ENCODE data around the gene MEAF6.

The MEAF6 gene

DNA sequence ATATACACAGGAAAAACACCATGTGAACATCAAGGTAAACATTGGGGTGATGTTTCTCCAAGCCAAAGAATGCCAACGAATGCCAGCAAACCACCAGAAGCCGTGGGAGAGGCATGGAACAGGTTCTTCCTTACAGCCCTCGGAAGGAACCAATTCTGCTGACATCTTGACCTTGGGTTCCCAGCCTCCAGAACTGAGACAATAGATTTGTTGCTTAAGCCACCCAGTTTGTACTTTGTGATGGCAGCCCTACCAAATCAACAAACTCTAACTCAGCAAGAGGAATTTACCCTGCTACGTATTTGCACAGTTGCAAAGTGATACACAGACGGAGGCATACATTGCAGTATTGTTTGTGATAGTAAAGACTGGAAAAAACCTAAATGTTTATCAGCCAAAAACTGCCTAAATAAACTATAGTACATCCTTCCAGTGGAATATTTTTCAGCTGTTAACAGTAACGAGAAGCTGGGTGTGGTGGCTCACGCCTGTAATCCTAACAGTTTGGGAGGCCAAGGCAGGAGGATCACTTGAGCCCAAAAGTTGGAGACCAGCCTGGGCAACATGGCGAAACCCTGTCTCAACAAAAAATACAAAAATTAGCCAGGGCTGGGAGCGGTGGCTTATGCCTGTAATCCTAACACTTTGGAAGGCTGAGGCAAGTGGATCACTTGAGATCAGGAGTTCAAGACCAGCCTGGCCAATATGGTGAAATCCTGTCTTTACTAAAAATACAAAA lies 52.7 kb downstream of the MEAF6 start:
- no peak for DNase-seq
- no peak overlapping the region for H3K27ac ChIP-seq (ENCODE audit: insufficient read depth, low read length, poor library complexity, severe bottlenecking)
- H3K9me3 ChIP-seq (ENCODE audit: control insufficient read depth, low read length), result no peaks in the 10 kb centered on the region
- H3K4me3 ChIP-seq (ENCODE audit: insufficient read depth, low read depth, low read length, poor library complexity, severe bottlenecking), result no peak overlapping the region
- H3K36me3 ChIP-seq (ENCODE audit: control insufficient read depth, insufficient read depth, low read length), result no peaks in the 10 kb centered on the region
- no peaks in the 10 kb centered on the region for H3K4me1 ChIP-seq (ENCODE audit: control insufficient read depth, insufficient read depth, low read length, poor library complexity, severe bottlenecking)
- H3K27me3 ChIP-seq (replicated peaks; ENCODE audit: control insufficient read depth, insufficient read depth, low read length, poor library complexity, severe bottlenecking), result no peaks in the 10 kb centered on the region

- no peak for DNase-seq
- Histone ChIP-seq H3K9me3 (ENCODE audit: control insufficient read depth, low read length) (no peaks in the 10 kb centered on the region), H3K27ac (ENCODE audit: insufficient read depth, low read length, poor library complexity, severe bottlenecking) (no peak overlapping the region), H3K27me3 (replicated peaks; ENCODE audit: control insufficient read depth, insufficient read depth, low read length, poor library complexity, severe bottlenecking) (no peaks in the 10 kb centered on the region), H3K36me3 (ENCODE audit: control insufficient read depth, insufficient read depth, low read length) (no peaks in the 10 kb centered on the region), H3K4me3 (ENCODE audit: insufficient read depth, low read depth, low read length, poor library complexity, severe bottlenecking) (no peak overlapping the region), H3K4me1 (ENCODE audit: control insufficient read depth, insufficient read depth, low read length, poor library complexity, severe bottlenecking) (no peaks in the 10 kb centered on the region)
Measured at GRCh38 chr1:37458551-37458950, 56.0 kb downstream of the MEAF6 start.

GRCh38 chr1:37456614-37457013 lies 58.0 kb downstream of the MEAF6 start:
- H3K9me3 ChIP-seq (ENCODE audit: control insufficient read depth, low read length), result no peaks in the 10 kb centered on the region
- no peaks in the 10 kb centered on the region for H3K36me3 ChIP-seq (ENCODE audit: control insufficient read depth, insufficient read depth, low read length)
- no peaks in the 10 kb centered on the region for H3K27me3 ChIP-seq (replicated peaks; ENCODE audit: control insufficient read depth, insufficient read depth, low read length, poor library complexity, severe bottlenecking)
- H3K27ac ChIP-seq (ENCODE audit: insufficient read depth, low read length, poor library complexity, severe bottlenecking), result no peak overlapping the region
- DNase-seq, result no peak
- no peak overlapping the region for H3K4me3 ChIP-seq (ENCODE audit: insufficient read depth, low read depth, low read length, poor library complexity, severe bottlenecking)
- H3K4me1 ChIP-seq (ENCODE audit: control insufficient read depth, insufficient read depth, low read length, poor library complexity, severe bottlenecking), result no peaks in the 10 kb centered on the region

DNA sequence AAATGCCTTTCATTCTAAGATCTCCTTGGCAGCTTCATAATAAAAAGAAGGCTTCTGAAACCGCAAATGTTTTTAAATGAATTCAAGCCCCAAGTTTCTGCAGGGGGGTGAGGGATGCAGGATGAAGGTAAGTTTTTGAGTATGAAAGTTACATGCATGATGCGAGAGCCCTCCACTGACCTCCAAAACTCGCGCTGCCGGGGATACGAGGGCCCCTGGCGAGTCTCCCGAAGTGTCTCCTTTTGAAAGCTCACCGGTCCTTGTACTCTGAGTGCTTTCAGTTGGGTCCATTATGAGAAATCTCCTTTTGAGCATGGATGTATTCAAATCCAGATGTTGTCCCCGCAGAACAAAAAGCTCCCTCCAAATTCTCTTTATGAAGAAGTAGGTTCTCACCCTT lies 59.0 kb downstream of the MEAF6 start:
- Histone ChIP-seq H3K27me3 (replicated peaks; ENCODE audit: control insufficient read depth, insufficient read depth, low read length, poor library complexity, severe bottlenecking) (no peaks in the 10 kb centered on the region), H3K4me1 (ENCODE audit: control insufficient read depth, insufficient read depth, low read length, poor library complexity, severe bottlenecking) (no peaks in the 10 kb centered on the region), H3K27ac (ENCODE audit: insufficient read depth, low read length, poor library complexity, severe bottlenecking) (no peak overlapping the region), H3K4me3 (ENCODE audit: insufficient read depth, low read depth, low read length, poor library complexity, severe bottlenecking) (no peak overlapping the region), H3K9me3 (ENCODE audit: control insufficient read depth, low read length) (no peaks in the 10 kb centered on the region), H3K36me3 (ENCODE audit: control insufficient read depth, insufficient read depth, low read length) (no peaks in the 10 kb centered on the region)
- DNase-seq, result no peak

GRCh38 chr1:37453647-37454046 lies 60.9 kb downstream of the MEAF6 start:
- Histone ChIP-seq H3K27ac (ENCODE audit: insufficient read depth, low read length, poor library complexity, severe bottlenecking) (no peak overlapping the region), H3K4me3 (ENCODE audit: insufficient read depth, low read depth, low read length, poor library complexity, severe bottlenecking) (no peak overlapping the region), H3K36me3 (ENCODE audit: control insufficient read depth, insufficient read depth, low read length) (no peaks in the 10 kb centered on the region), H3K27me3 (replicated peaks; ENCODE audit: control insufficient read depth, insufficient read depth, low read length, poor library complexity, severe bottlenecking) (no peaks in the 10 kb centered on the region), H3K9me3 (ENCODE audit: control insufficient read depth, low read length) (no peaks in the 10 kb centered on the region), H3K4me1 (ENCODE audit: control insufficient read depth, insufficient read depth, low read length, poor library complexity, severe bottlenecking) (no peaks in the 10 kb centered on the region)
- DNase-seq, result no peak

- Histone ChIP-seq H3K9me3 (ENCODE audit: control insufficient read depth, low read length) (no peaks in the 10 kb centered on the region), H3K4me1 (ENCODE audit: control insufficient read depth, insufficient read depth, low read length, poor library complexity, severe bottlenecking) (no peaks in the 10 kb centered on the region), H3K36me3 (ENCODE audit: control insufficient read depth, insufficient read depth, low read length) (no peaks in the 10 kb centered on the region), H3K27me3 (replicated peaks; ENCODE audit: control insufficient read depth, insufficient read depth, low read length, poor library complexity, severe bottlenecking) (no peaks in the 10 kb centered on the region), H3K27ac (ENCODE audit: insufficient read depth, low read length, poor library complexity, severe bottlenecking) (no peak overlapping the region), H3K4me3 (ENCODE audit: insufficient read depth, low read depth, low read length, poor library complexity, severe bottlenecking) (no peak overlapping the region)
- DNase-seq, result no peak
Measured at GRCh38 chr1:37452416-37452815, 62.1 kb downstream of the MEAF6 start.

- no peaks in the 10 kb centered on the region for H3K27me3 ChIP-seq (replicated peaks; ENCODE audit: control insufficient read depth, insufficient read depth, low read length, poor library complexity, severe bottlenecking)
- no peak overlapping the region for H3K27ac ChIP-seq (ENCODE audit: insufficient read depth, low read length, poor library complexity, severe bottlenecking)
- no peaks in the 10 kb centered on the region for H3K9me3 ChIP-seq (ENCODE audit: control insufficient read depth, low read length)
- DNase-seq, result no peak
- H3K4me1 ChIP-seq (ENCODE audit: control insufficient read depth, insufficient read depth, low read length, poor library complexity, severe bottlenecking), result no peaks in the 10 kb centered on the region
- no peaks in the 10 kb centered on the region for H3K36me3 ChIP-seq (ENCODE audit: control insufficient read depth, insufficient read depth, low read length)
- no peak overlapping the region for H3K4me3 ChIP-seq (ENCODE audit: insufficient read depth, low read depth, low read length, poor library complexity, severe bottlenecking)
Measured at GRCh38 chr1:37449936-37450335, 64.6 kb downstream of the MEAF6 start.

- Histone ChIP-seq H3K9me3 (ENCODE audit: control insufficient read depth, low read length) (no peaks in the 10 kb centered on the region), H3K4me3 (ENCODE audit: insufficient read depth, low read depth, low read length, poor library complexity, severe bottlenecking) (no peak overlapping the region), H3K36me3 (ENCODE audit: control insufficient read depth, insufficient read depth, low read length) (no peaks in the 10 kb centered on the region), H3K27me3 (replicated peaks; ENCODE audit: control insufficient read depth, insufficient read depth, low read length, poor library complexity, severe bottlenecking) (no peaks in the 10 kb centered on the region), H3K4me1 (ENCODE audit: control insufficient read depth, insufficient read depth, low read length, poor library complexity, severe bottlenecking) (no peaks in the 10 kb centered on the region), H3K27ac (ENCODE audit: insufficient read depth, low read length, poor library complexity, severe bottlenecking) (no peak overlapping the region)
- DNase-seq, result no peak
Measured at GRCh38 chr1:37448691-37449417, 65.7 kb downstream of the MEAF6 start.

GRCh38 chr1:37448185-37448584 lies 66.4 kb downstream of the MEAF6 start:
- H3K36me3 ChIP-seq (ENCODE audit: control insufficient read depth, insufficient read depth, low read length), result no peaks in the 10 kb centered on the region
- H3K27ac ChIP-seq (ENCODE audit: insufficient read depth, low read length, poor library complexity, severe bottlenecking), result no peak overlapping the region
- H3K4me3 ChIP-seq (ENCODE audit: insufficient read depth, low read depth, low read length, poor library complexity, severe bottlenecking), result no peak overlapping the region
- H3K9me3 ChIP-seq (ENCODE audit: control insufficient read depth, low read length), result no peaks in the 10 kb centered on the region
- DNase-seq, result no peak
- H3K4me1 ChIP-seq (ENCODE audit: control insufficient read depth, insufficient read depth, low read length, poor library complexity, severe bottlenecking), result no peaks in the 10 kb centered on the region
- H3K27me3 ChIP-seq (replicated peaks; ENCODE audit: control insufficient read depth, insufficient read depth, low read length, poor library complexity, severe bottlenecking), result no peaks in the 10 kb centered on the region

GRCh38 chr1:37446874-37447273 lies 67.7 kb downstream of the MEAF6 start:
- Histone ChIP-seq H3K27ac (ENCODE audit: insufficient read depth, low read length, poor library complexity, severe bottlenecking) (no peak overlapping the region), H3K4me3 (ENCODE audit: insufficient read depth, low read depth, low read length, poor library complexity, severe bottlenecking) (no peak overlapping the region), H3K9me3 (ENCODE audit: control insufficient read depth, low read length) (no peaks in the 10 kb centered on the region), H3K36me3 (ENCODE audit: control insufficient read depth, insufficient read depth, low read length) (no peaks in the 10 kb centered on the region), H3K4me1 (ENCODE audit: control insufficient read depth, insufficient read depth, low read length, poor library complexity, severe bottlenecking) (no peaks in the 10 kb centered on the region), H3K27me3 (replicated peaks; ENCODE audit: control insufficient read depth, insufficient read depth, low read length, poor library complexity, severe bottlenecking) (no peaks in the 10 kb centered on the region)
- DNase-seq, result no peak

All from effector memory CD4-positive, alpha-beta T cell (primary cell).